Fibroblast of lung (primary cell): Measurements from ENCODE around the gene EPS8. TPM values are rescaled to one million over a fixed set of nuclear protein-coding genes. Genes with fewer than 3 reads are reported as not detected.

Experiments used
- DNase-seq, 2 donors: peaks; one replicate each; pipeline versions ENCODE4 v3.0.0 to v3.0.0-alpha.2; 2010; ENCODE audit warnings: low read depth in 2 of 2
- H2AFZ ChIP-seq: 2 replicates; pipeline ENCODE4 v1.5.1; 2012; ENCODE audit warnings: low read length, control low read depth, inconsistent platforms
- H3K27ac ChIP-seq: 2 replicates; pipeline ENCODE4 v1.5.1; 2011; ENCODE audit warnings: low read length, control low read depth; ENCODE audit not compliant: insufficient read depth
- H3K27me3 ChIP-seq: 2 replicates; pipeline ENCODE4 v1.5.1; 2011; ENCODE audit warnings: mild to moderate bottlenecking, low read length; ENCODE audit not compliant: control insufficient read depth, insufficient read depth
- H3K36me3 ChIP-seq: 2 replicates; pipeline ENCODE4 v1.5.1; 2011; ENCODE audit warnings: low read length; ENCODE audit not compliant: control insufficient read depth, insufficient read depth
- H3K4me1 ChIP-seq: 2 replicates; pipeline ENCODE4 v1.5.1; 2011; ENCODE audit warnings: low read length; ENCODE audit not compliant: control insufficient read depth, insufficient read depth; ENCODE audit errors: extremely low read depth
- H3K4me2 ChIP-seq: 2 replicates; pipeline ENCODE4 v1.5.1; 2011; ENCODE audit warnings: low read length, control low read depth; ENCODE audit not compliant: insufficient read depth; ENCODE audit errors: extremely low read depth
- H3K4me3 ChIP-seq, 4 experiments: fragments of 200-600 bp in 1 of 4; sonication (generic) in 1 of 4; replicated peaks in 1 of 4; 2 replicates each; pipeline ENCODE4 v1.5.1; 2011 to 2016; ENCODE audit warnings: low read length in 4 of 4, low read depth in 3 of 4, mild to moderate bottlenecking in 3 of 4, control low read depth in 2 of 4, inconsistent platforms in 1 of 4, mixed read lengths in 1 of 4; ENCODE audit not compliant: insufficient read depth in 1 of 4; ENCODE audit errors: control extremely low read depth in 1 of 4
- H3K79me2 ChIP-seq: 2 replicates; pipeline ENCODE4 v1.5.1; 2012; ENCODE audit warnings: mild to moderate bottlenecking, low read length, inconsistent platforms; ENCODE audit not compliant: control insufficient read depth, insufficient read depth
- H3K9ac ChIP-seq: 2 replicates; pipeline ENCODE4 v1.5.1; 2011; ENCODE audit warnings: mild to moderate bottlenecking, low read length, control low read depth; ENCODE audit not compliant: insufficient read depth
- H3K9me3 ChIP-seq: 2 replicates; pipeline ENCODE4 v1.5.1; 2012; ENCODE audit warnings: low read depth, low read length; ENCODE audit not compliant: control insufficient read depth, insufficient read depth
- H4K20me1 ChIP-seq: 2 replicates; pipeline ENCODE4 v1.5.1; 2011; ENCODE audit warnings: low read length; ENCODE audit not compliant: control insufficient read depth, insufficient read depth; ENCODE audit errors: extremely low read depth
- EZH2 ChIP-seq: IDR thresholded peaks from 2 replicates; pipeline ENCODE4 v1.5.1; 2012; ENCODE audit warnings: low read length, control low read depth, mild to moderate bottlenecking; ENCODE audit errors: missing control alignments
- polyA plus RNA-seq, 2 donors: library from polyadenylated mRNA; depleted of rRNA in 1 of 2; stranded (reverse) in 1 of 2; unstranded in 1 of 2; fragments of >200 nt; gene quantifications; 2 replicates each; pipeline ENCODE4 v1.2.1, GENCODE V29; 2011 to 2012; ENCODE audit warnings: missing spikeins in 1 of 2
- total RNA-seq: library from RNA; depleted of rRNA; stranded (reverse); fragments of >200 nt; gene quantifications from 2 replicates; pipeline ENCODE4 v1.2.1, GENCODE V29; 2014
- TF ChIP-seq, protein P1 (sequence below), 2 donors: IDR thresholded peaks in 1 of 2; conservative IDR thresholded peaks in 1 of 2; 1 replicate in 1 of 2; 2 replicates in 1 of 2; pipeline ENCODE4 v1.5.1; 2011 to 2012; ENCODE audit warnings: low read length in 2 of 2, control low read depth in 1 of 2, inconsistent platforms in 1 of 2, low read depth in 1 of 2, mild to moderate bottlenecking in 1 of 2

The EPS8 gene
- total and polyA plus RNA-seq, 2 donors (not counting 1 experiment from before 2014, with no cell fraction given), result 96.3 to 108 TPM

DNA sequence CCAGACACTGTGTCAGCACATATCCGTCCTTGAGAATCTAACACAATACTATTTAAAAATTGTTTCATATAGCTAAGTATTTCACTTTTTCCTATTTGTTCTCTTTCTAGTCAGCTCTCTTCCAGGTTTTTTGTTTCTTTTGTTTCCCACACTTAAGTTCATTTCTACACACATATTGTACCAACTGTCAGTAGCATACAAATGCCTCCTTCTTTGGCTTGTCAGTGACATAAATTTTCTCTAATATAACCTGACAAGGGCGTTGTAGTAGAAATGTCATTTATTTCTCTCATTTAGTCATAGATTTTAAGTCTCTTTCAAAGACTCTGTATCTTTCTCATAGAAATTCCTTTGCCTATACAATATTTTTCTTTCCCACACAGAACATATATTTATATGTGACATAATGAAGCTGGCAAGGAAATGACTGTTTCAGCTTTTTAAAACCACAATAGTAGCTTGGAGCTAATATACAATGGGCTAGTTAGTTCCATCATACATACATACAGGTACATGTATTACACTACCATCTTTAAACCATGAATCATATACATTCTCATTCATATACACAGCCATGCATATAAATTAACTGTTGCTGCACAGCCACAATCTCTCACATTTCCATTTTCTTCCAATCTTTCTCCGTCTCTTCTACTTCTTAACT lies 42.3 kb upstream of the EPS8 start:
- Histone ChIP-seq H3K9ac (no peak overlapping the region), H4K20me1 (no peaks in the 10 kb centered on the region), H3K4me2 (no peak overlapping the region), H3K9me3 (no peaks in the 10 kb centered on the region), H3K27me3 (no peaks in the 10 kb centered on the region), H3K4me1 (no peaks in the 10 kb centered on the region), H3K4me3 (no peak overlapping the region), H3K27ac (no peak overlapping the region), H2AFZ (no peak overlapping the region), H3K36me3 (no peaks in the 10 kb centered on the region), H3K79me2 (no peaks in the 10 kb centered on the region)
- no peak for DNase-seq
- TF ChIP-seq EZH2, result no peak
- TF ChIP-seq, protein P1, sequence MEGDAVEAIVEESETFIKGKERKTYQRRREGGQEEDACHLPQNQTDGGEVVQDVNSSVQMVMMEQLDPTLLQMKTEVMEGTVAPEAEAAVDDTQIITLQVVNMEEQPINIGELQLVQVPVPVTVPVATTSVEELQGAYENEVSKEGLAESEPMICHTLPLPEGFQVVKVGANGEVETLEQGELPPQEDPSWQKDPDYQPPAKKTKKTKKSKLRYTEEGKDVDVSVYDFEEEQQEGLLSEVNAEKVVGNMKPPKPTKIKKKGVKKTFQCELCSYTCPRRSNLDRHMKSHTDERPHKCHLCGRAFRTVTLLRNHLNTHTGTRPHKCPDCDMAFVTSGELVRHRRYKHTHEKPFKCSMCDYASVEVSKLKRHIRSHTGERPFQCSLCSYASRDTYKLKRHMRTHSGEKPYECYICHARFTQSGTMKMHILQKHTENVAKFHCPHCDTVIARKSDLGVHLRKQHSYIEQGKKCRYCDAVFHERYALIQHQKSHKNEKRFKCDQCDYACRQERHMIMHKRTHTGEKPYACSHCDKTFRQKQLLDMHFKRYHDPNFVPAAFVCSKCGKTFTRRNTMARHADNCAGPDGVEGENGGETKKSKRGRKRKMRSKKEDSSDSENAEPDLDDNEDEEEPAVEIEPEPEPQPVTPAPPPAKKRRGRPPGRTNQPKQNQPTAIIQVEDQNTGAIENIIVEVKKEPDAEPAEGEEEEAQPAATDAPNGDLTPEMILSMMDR (conservative IDR thresholded peaks at IDR 0.05 in 1 of 2, IDR thresholded peaks at IDR 0.05 in 1 of 2; ENCODE audit: low read depth in 1 of 2, low read length in 2 of 2), result no peak

DNA sequence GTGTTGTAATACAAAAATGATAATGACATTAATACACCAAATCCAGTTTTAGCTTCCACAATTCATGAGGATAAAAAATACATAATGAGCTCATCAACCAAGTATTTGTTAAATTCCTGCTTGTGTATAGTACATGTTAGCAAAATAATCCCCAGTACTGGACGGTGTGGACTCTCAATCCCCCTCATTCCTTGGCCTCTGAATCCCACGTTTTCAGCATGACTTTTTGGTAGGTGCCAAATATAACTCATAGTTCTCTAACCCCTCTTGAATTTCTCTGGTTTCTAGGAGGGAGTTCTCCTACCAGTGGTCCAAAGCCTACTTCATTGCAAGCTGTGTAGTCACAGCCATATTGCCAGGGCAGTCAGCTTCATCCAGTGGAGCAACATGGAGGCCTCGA lies 41.4 kb upstream of the EPS8 start:
- Histone ChIP-seq H3K27me3 (no peaks in the 10 kb centered on the region), H3K9me3 (no peaks in the 10 kb centered on the region), H3K9ac (no peak overlapping the region), H3K79me2 (no peaks in the 10 kb centered on the region), H3K4me2 (peak overlapping the region; percentile 56), H3K36me3 (no peaks in the 10 kb centered on the region), H3K4me3 (no peak overlapping the region), H3K4me1 (no peaks in the 10 kb centered on the region), H2AFZ (peak overlapping the region; percentile 68), H4K20me1 (no peaks in the 10 kb centered on the region), H3K27ac (peak overlapping the region; percentile 48)
- peak; percentile 47 to 83 for DNase-seq
- TF ChIP-seq EZH2, result no peak
- TF ChIP-seq, protein P1 (conservative IDR thresholded peaks at IDR 0.05 in 1 of 2, IDR thresholded peaks at IDR 0.05 in 1 of 2; ENCODE audit: low read depth in 1 of 2, low read length in 2 of 2), result no peak

DNA sequence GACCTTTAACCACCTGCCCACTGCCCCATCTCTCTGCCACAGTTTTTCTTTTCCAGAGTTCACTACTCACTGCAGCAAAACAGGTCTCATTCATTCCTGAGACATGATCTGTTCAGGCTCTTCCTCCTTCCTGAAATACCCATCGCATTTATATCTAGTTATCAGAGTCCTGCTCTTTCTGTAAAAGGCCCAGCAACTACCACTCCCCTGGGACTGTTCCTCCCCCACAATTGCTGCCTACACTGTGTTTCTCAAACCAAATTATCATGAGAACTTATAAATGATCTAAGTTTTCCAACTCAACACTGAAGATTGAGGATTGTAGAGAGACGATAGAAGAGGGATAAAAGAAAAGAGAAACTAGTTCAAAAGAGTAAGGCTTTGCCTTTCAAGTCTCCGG lies 40.8 kb upstream of the EPS8 start:
- no peaks in the 10 kb centered on the region for H3K79me2 ChIP-seq
- H4K20me1 ChIP-seq, result no peaks in the 10 kb centered on the region
- H3K4me3 ChIP-seq, result no peak overlapping the region
- no peaks in the 10 kb centered on the region for H3K27me3 ChIP-seq
- H3K4me2 ChIP-seq, result peak overlapping the region; percentile 56
- no peak overlapping the region for H3K9ac ChIP-seq
- H3K4me1 ChIP-seq, result no peaks in the 10 kb centered on the region
- H3K36me3 ChIP-seq, result no peaks in the 10 kb centered on the region
- peak overlapping the region; percentile 23 for H2AFZ ChIP-seq
- no peaks in the 10 kb centered on the region for H3K9me3 ChIP-seq
- peak overlapping the region; percentile 48 for H3K27ac ChIP-seq
- TF ChIP-seq EZH2, result no peak
- TF ChIP-seq, protein P1 (conservative IDR thresholded peaks at IDR 0.05 in 1 of 2, IDR thresholded peaks at IDR 0.05 in 1 of 2; ENCODE audit: low read depth in 1 of 2, low read length in 2 of 2), result no peak
- DNase-seq, result peak in 1 of 2 donors; percentile 51
